Measurements from ENCODE around the gene MPC1L. TPM values are rescaled to one million over a fixed set of nuclear protein-coding genes. Genes with fewer than 3 reads are reported as not detected.
A peak's percentile ranks its signal among the peaks of the same experiment; 100 is the strongest.
"Not testable (repeated sequence)": the region's sequence is repeated elsewhere in the genome, so short reads cannot be mapped to it uniquely, and the experiment has no call there.

The MPC1L gene
- not detected for total RNA-seq

DNA sequence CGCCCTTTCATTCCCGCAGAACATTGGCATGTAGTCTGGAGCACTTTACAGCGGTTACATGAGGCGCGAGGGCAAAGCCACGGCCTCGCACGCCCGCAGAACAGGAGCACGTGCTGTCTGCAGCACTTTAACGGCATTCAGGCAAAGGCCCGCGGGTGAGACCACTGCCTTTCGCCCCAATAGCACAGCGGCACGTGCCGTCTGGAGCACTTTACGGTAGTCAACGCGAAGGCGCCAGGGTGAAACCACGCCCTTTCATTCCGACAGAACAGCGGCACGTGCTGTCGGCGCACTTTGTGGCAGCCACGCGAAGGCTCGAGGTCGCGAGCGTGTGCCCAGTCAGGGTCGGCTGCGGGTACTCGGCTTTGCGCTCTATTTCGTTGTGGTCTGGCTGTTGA, at the start of gene MPC1L:
Gene MPC1L, plus strand, starts transcription at position 290 of the 398 bp plus-strand sequence. CDS start 138 bp downstream, outside the sequence.
- Mint-ChIP-seq H3K27me3 (no peaks in the 10 kb centered on the region), H3K4me3 (no peak within 1 kb of the TSS), H3K27ac (no peak within 1 kb of the TSS), H3K9me3 (no peaks in the 10 kb centered on the region), H3K4me1 (no peaks in the 10 kb centered on the region), H3K36me3 (ENCODE audit: low read depth) (peaks cover 18% of the 10 kb centered on the region)
- ATAC-seq (replicated peaks): no peak

- no peaks in the 10 kb centered on the region for H3K36me3 Mint-ChIP-seq (ENCODE audit: low read depth)
- H3K9me3 Mint-ChIP-seq: no peaks in the 10 kb centered on the region
- peaks cover 6% of the 10 kb centered on the region for H3K4me1 Mint-ChIP-seq
- no peak overlapping the region for H3K4me3 Mint-ChIP-seq
- H3K27me3 Mint-ChIP-seq: no peaks in the 10 kb centered on the region
- peak; percentile 52 for ATAC-seq (replicated peaks)
- no peak overlapping the region for H3K27ac Mint-ChIP-seq
Measured at GRCh38 chrX:40573763-40574162, 49.5 kb upstream of the MPC1L start.

GRCh38 chrX:40575411-40575810, 47.8 kb upstream of the MPC1L start:
- not testable (repeated sequence) for H3K27ac Mint-ChIP-seq; ATAC-seq (replicated peaks); H3K9me3 Mint-ChIP-seq; H3K4me3 Mint-ChIP-seq; H3K27me3 Mint-ChIP-seq; H3K36me3 Mint-ChIP-seq (ENCODE audit: low read depth)
- peaks cover 10% of the 10 kb centered on the region for H3K4me1 Mint-ChIP-seq

DNA sequence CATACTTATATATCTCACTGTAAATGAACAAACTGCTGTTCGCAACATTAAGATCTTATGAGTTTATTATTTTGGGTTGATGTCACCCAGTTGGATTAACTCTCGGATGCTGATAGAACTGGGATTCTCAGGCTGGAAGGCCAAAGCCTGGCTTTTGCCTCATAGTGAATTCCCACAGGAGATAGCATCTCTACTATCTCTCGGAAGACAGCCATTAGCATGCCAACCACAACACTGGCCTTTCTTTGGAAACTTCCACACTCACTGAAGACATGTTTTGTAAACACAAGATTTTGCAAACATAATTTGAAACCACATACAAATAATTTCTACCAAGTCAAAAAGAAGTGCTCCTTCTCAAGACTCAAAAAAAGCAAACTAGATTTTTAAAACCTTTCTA, 46.9 kb upstream of the MPC1L start:
- H3K9me3 Mint-ChIP-seq: no peaks in the 10 kb centered on the region
- H3K4me1 Mint-ChIP-seq: peaks cover 4% of the 10 kb centered on the region
- no peak overlapping the region for H3K27ac Mint-ChIP-seq
- ATAC-seq (replicated peaks): no peak
- H3K36me3 Mint-ChIP-seq (ENCODE audit: low read depth): no peaks in the 10 kb centered on the region
- no peaks in the 10 kb centered on the region for H3K27me3 Mint-ChIP-seq
- H3K4me3 Mint-ChIP-seq: no peak overlapping the region

- no peak for ATAC-seq (replicated peaks)
- no peaks in the 10 kb centered on the region for H3K27me3 Mint-ChIP-seq
- H3K9me3 Mint-ChIP-seq: no peaks in the 10 kb centered on the region
- H3K36me3 Mint-ChIP-seq (ENCODE audit: low read depth): no peaks in the 10 kb centered on the region
- no peak overlapping the region for H3K4me3 Mint-ChIP-seq
- H3K4me1 Mint-ChIP-seq: peaks cover 10% of the 10 kb centered on the region
- H3K27ac Mint-ChIP-seq: no peak overlapping the region
Measured at GRCh38 chrX:40578039-40578695, 45.1 kb upstream of the MPC1L start.

GRCh38 chrX:40579141-40579540, 44.1 kb upstream of the MPC1L start:
- Mint-ChIP-seq H3K4me1 (peaks cover 17% of the 10 kb centered on the region), H3K27me3 (no peaks in the 10 kb centered on the region)
- ATAC-seq (replicated peaks): no peak

DNA sequence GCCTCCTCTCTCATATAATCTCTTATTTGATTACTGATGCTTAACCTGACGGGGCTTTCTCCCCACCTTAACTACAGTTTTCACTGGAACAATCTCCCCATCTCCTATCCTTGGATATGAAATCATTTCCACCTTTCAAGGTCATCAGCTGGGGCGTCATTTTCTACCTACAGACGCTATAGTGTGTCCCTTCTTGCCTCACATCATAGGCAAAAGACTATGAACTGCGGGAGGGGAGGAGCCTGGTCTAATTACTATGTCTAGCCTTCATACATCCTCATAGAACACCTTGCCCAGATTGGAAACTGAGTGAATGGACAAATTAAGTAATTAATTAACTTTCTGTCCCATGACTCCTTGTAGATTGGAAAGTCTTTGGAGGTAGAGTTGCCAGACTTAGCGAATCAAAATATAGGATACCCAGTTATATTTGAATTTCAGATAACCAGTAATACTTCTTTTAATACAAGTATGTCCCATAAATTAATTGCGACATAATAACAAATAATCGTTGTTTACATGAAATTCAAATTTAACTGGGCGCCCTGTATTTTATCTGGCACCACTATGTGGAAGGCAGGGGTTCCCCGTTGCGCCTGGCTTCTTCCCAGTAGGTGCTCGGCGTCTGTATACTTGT, 43.2 kb upstream of the MPC1L start:
- Mint-ChIP-seq H3K36me3 (ENCODE audit: low read depth) (no peaks in the 10 kb centered on the region), H3K9me3 (no peaks in the 10 kb centered on the region), H3K27me3 (no peaks in the 10 kb centered on the region), H3K4me1 (peaks cover 17% of the 10 kb centered on the region), H3K27ac (peak overlapping the region; percentile 96), H3K4me3 (peak overlapping the region; percentile 92)
- peak; percentile 59 for ATAC-seq (replicated peaks)

More at GRCh38 chrX:40579141-40579540, 44.1 kb upstream of the MPC1L start:
- no peaks in the 10 kb centered on the region for H3K9me3 Mint-ChIP-seq
- H3K27ac Mint-ChIP-seq: no peak overlapping the region
- H3K36me3 Mint-ChIP-seq (ENCODE audit: low read depth): no peaks in the 10 kb centered on the region
- no peak overlapping the region for H3K4me3 Mint-ChIP-seq

GRCh38 chrX:40580537-40581335, 42.5 kb upstream of the MPC1L start, which contains the start of gene ATP6AP2:
ATP6AP2 (plus strand) TSS chrX:40580970; CDS start chrX:40581066, 96 bp downstream.
- Mint-ChIP-seq H3K27ac (peak within 1 kb of the TSS; percentile 96), H3K9me3 (no peaks in the 10 kb centered on the region), H3K4me3 (peak within 1 kb of the TSS; percentile 92), H3K4me1 (peaks cover 17% of the 10 kb centered on the region), H3K27me3 (no peaks in the 10 kb centered on the region), H3K36me3 (ENCODE audit: low read depth) (no peaks in the 10 kb centered on the region)
- peak; percentile 98 for ATAC-seq (replicated peaks)

GRCh38 chrX:40581336-40581920, 41.8 kb upstream of the MPC1L start:
- peak overlapping the region; percentile 8 for H3K27ac Mint-ChIP-seq
- H3K4me1 Mint-ChIP-seq: peaks cover 22% of the 10 kb centered on the region
- H3K36me3 Mint-ChIP-seq (ENCODE audit: low read depth): no peaks in the 10 kb centered on the region
- no peaks in the 10 kb centered on the region for H3K9me3 Mint-ChIP-seq
- no peaks in the 10 kb centered on the region for H3K27me3 Mint-ChIP-seq
- ATAC-seq (replicated peaks): no peak
- peak overlapping the region; percentile 92 for H3K4me3 Mint-ChIP-seq

- not testable (repeated sequence) for H3K36me3 Mint-ChIP-seq (ENCODE audit: low read depth); ATAC-seq (replicated peaks); H3K27me3 Mint-ChIP-seq; H3K9me3 Mint-ChIP-seq
- H3K4me1 Mint-ChIP-seq: peaks cover 22% of the 10 kb centered on the region
- H3K4me3 Mint-ChIP-seq: peak overlapping the region; percentile 92
- peak overlapping the region; percentile 8 for H3K27ac Mint-ChIP-seq
Measured at GRCh38 chrX:40582178-40582577, 41.0 kb upstream of the MPC1L start.

DNA sequence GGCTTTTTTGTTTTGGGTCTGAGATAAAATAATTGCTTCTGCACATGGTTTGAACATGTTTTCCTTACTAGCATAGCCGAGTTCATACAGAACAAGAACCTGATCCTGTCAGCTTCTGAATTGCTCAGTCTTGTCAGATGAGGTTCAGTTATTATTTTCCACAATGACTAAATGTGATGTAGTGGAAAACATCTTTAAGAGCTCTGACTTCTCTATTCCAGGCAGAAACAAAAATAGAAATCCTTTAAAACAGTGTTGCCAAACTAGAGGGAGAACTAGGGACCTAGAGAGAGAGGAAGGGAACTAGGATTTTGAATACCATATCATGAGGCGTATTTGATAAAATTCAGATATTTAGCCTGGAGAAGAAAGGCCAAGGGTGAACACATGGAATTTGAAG, 40.4 kb upstream of the MPC1L start:
- H3K27me3 Mint-ChIP-seq: no peaks in the 10 kb centered on the region
- H3K27ac Mint-ChIP-seq: peak overlapping the region; percentile 53
- no peaks in the 10 kb centered on the region for H3K9me3 Mint-ChIP-seq
- H3K4me3 Mint-ChIP-seq: peak overlapping the region; percentile 92
- peaks cover 22% of the 10 kb centered on the region for H3K4me1 Mint-ChIP-seq
- H3K36me3 Mint-ChIP-seq (ENCODE audit: low read depth): no peaks in the 10 kb centered on the region
- ATAC-seq (replicated peaks): no peak

DNA sequence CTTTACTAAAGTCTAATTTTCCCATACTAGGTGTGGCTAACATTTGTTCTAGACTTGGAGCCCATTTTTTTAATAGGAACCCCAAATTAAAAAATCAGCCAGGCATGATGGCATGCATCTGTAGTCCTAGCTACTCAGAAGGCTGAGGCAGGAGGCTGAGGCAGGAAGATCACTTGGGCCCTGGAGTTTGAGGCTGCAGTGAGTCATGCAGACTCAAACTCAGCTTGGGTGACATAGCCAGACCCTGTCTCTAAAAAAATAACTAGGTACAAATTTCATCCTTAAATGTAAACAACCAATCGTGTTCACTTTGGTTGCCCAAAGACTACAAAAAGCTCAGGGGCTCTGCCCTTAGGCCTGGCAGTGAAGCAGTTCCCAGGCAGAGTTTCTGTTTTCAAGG, 35.6 kb upstream of the MPC1L start:
- ATAC-seq (replicated peaks): peak; percentile 42
- H3K27me3 Mint-ChIP-seq, H3K9me3 Mint-ChIP-seq, H3K27ac Mint-ChIP-seq, H3K4me3 Mint-ChIP-seq: not testable (repeated sequence)
- H3K4me1 Mint-ChIP-seq: peaks cover 22% of the 10 kb centered on the region
- peaks cover 27% of the 10 kb centered on the region for H3K36me3 Mint-ChIP-seq (ENCODE audit: low read depth)

DNA sequence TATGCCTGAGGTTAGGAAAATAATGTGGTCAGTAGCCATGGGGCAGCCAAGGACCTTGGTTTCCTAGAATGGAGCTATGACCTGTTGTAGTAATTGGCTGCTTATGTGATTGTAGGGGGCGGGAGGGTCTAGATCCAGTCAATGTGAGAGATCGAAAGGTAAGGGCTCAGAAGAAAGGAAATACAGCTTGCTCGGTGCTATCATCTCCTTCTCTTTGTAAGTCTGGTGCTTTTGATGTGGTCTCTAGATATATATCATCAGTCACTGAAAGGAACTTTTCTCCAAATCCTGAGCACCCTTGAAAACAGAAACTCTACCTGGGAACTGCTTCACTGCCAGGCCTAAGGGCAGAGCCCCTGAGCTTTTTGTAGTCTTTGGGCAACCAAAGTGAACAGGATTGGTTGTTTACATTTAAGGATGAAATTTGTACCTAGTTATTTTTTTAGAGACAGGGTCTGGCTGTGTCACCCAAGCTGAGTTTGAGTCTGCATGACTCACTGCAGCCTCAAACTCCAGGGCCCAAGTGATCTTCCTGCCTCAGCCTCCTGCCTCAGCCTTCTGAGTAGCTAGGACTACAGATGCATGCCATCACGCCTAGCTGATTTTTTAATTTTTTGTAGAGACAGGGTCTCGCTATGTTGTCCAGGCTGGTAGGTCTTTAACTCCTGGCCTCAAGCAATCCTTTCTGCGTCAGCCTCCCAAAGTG, 33.5 kb upstream of the MPC1L start:
- not testable (repeated sequence) for H3K4me1 Mint-ChIP-seq
- H3K36me3 Mint-ChIP-seq (ENCODE audit: low read depth): peaks cover 48% of the 10 kb centered on the region

DNA sequence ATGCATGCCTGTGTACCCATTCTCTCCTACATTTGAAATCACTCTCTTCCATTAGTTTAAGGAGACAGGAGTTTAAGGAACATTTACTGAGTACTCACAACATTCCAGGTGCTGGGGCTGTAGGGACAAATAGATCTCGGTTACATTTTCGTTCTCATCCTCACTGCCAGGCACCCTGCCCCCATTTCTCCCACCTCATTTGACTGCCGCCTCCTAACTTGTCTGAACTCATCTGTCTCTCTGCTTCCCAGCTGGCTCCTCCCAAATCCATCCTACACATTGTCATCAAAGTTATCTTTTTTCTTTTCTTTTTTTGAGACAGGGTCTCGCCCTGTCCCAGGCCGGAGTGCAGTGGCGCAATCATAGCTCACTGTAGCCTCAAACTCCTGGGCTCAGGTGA, 19.8 kb upstream of the MPC1L start:
- no peaks in the 10 kb centered on the region for H3K4me1 Mint-ChIP-seq
- H3K36me3 Mint-ChIP-seq (ENCODE audit: low read depth): peaks cover 54% of the 10 kb centered on the region
- H3K27me3 Mint-ChIP-seq: no peaks in the 10 kb centered on the region
- no peak overlapping the region for H3K4me3 Mint-ChIP-seq
- ATAC-seq (replicated peaks): no peak
- no peaks in the 10 kb centered on the region for H3K9me3 Mint-ChIP-seq
- no peak overlapping the region for H3K27ac Mint-ChIP-seq

More for the DNA sequence above, 33.5 kb upstream of the MPC1L start:
- Mint-ChIP-seq H3K4me3 (peak overlapping the region; percentile 41), H3K27ac (peak overlapping the region; percentile 52)
- ATAC-seq (replicated peaks): peak; percentile 95
- not testable (repeated sequence) for H3K27me3 Mint-ChIP-seq, H3K9me3 Mint-ChIP-seq

Measured in activated T-helper 17 cell treated with anti-CD3 and anti-CD28 coated beads, Interleukin-2, amount 50 U/mL, for 72 hours (primary cell).